ENCODE measurements around the gene FGF14.
"Not testable (repeated sequence)": the region's sequence is repeated elsewhere in the genome, so short reads cannot be mapped to it uniquely, and the experiment has no call there.

The FGF14 gene

DNA sequence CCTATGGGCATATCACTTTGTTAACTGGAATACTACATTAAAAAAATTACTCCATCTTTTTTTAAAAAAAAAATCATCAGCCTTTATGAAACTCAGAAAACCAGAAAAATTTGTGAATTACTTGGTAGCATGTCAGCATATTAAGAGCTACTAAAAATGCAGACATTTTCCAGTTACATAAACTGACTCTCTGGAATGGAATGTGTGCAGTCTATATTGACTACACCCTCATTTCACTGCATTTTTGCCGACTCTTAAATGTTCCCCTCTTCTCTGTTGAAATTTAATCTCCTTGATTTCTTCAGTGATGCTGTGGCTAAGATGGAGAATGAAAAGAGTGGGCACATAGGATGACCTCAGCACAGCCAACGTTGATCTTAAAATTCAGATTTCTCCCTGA lies 555.6 kb downstream of the FGF14 start:
- Histone ChIP-seq H2AFZ (no peak overlapping the region), H3K4me3 (ENCODE audit: low read depth, low read length) (no peak overlapping the region), H3K9ac (no peak overlapping the region), H3K27me3 (ENCODE audit: control insufficient read depth, insufficient read depth, low read length) (no peaks in the 10 kb centered on the region), H3K27ac (no peak overlapping the region), H3K79me2 (no peaks in the 10 kb centered on the region), H3K9me3 (ENCODE audit: control insufficient read depth, low read length) (no peaks in the 10 kb centered on the region), H3K36me3 (ENCODE audit: control insufficient read depth, insufficient read depth, low read length) (no peaks in the 10 kb centered on the region), H3K4me2 (ENCODE audit: low read length) (no peak overlapping the region), H3K4me1 (no peaks in the 10 kb centered on the region)
- TF ChIP-seq, protein P1, sequence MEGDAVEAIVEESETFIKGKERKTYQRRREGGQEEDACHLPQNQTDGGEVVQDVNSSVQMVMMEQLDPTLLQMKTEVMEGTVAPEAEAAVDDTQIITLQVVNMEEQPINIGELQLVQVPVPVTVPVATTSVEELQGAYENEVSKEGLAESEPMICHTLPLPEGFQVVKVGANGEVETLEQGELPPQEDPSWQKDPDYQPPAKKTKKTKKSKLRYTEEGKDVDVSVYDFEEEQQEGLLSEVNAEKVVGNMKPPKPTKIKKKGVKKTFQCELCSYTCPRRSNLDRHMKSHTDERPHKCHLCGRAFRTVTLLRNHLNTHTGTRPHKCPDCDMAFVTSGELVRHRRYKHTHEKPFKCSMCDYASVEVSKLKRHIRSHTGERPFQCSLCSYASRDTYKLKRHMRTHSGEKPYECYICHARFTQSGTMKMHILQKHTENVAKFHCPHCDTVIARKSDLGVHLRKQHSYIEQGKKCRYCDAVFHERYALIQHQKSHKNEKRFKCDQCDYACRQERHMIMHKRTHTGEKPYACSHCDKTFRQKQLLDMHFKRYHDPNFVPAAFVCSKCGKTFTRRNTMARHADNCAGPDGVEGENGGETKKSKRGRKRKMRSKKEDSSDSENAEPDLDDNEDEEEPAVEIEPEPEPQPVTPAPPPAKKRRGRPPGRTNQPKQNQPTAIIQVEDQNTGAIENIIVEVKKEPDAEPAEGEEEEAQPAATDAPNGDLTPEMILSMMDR (IDR thresholded peaks at IDR 0.05) = no peak

DNA sequence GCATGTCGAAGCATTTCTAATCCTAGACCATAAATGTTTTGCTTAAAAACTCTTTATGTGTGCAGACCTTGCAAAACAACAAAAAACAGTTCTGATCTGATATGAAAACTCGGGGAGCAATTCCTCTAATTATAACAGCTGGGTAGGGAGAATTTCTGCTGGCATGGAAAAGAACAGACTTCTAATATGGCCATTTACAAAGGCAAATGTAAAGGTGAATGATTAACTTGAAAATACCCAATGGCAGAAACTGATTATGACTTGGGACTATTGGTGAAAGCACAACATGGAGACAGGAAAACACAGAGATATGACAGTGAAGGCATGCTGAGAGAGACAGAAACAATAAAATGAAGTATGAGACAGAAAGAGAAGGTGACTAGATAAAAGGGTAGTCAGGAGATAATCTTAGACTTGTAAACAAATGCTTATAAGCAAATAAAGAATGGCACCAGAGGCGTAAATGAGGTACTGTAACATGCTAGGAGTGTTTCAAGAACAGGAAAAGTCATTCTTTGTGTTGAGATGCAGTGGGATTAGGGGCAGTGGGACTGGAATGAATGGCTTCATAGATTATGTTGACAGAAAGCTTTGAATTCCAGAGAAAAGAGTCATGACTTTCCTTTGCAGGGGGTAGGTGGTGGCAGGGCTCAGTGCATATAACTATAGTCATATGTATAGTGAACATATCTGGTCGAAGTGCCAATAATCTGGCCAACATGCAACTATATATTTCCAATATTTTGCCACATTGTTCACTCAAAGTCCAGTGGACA lies 556.4 kb downstream of the FGF14 start:
- H3K4me2 ChIP-seq (ENCODE audit: low read length) = no peak overlapping the region
- no peaks in the 10 kb centered on the region for H3K36me3 ChIP-seq (ENCODE audit: control insufficient read depth, insufficient read depth, low read length)
- H3K9me3 ChIP-seq (ENCODE audit: control insufficient read depth, low read length) = no peaks in the 10 kb centered on the region
- H3K9ac ChIP-seq = no peak overlapping the region
- no peaks in the 10 kb centered on the region for H3K4me1 ChIP-seq
- no peak overlapping the region for H3K27ac ChIP-seq
- H3K27me3 ChIP-seq (ENCODE audit: control insufficient read depth, insufficient read depth, low read length) = no peaks in the 10 kb centered on the region
- no peak overlapping the region for H2AFZ ChIP-seq
- H3K79me2 ChIP-seq = no peaks in the 10 kb centered on the region
- H3K4me3 ChIP-seq (ENCODE audit: low read depth, low read length) = no peak overlapping the region
- TF ChIP-seq, protein P1 (IDR thresholded peaks at IDR 0.05) = no peak

DNA sequence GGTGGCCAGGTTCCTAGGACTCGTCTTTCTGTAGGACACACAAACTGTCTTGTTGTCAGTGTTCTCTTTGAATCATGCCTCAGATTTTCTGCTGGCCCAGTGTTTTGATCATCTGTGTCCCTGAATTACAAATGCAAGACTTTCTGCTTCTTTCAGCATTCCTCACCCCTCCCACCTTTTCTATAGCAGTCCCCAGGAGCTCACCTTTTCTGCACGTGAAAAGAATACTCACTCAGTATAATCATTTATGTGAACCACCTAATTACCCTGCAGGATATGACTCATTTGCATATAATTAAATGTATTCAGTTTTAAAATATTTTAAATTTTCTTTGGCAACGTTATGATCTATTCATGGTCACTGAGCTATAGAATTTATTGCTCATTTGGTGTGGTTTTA lies 560.1 kb downstream of the FGF14 start:
- no peak overlapping the region for H2AFZ ChIP-seq
- no peak overlapping the region for H3K4me3 ChIP-seq (ENCODE audit: low read depth, low read length)
- no peak overlapping the region for H3K4me2 ChIP-seq (ENCODE audit: low read length)
- no peaks in the 10 kb centered on the region for H3K79me2 ChIP-seq
- TF ChIP-seq, protein P1 (IDR thresholded peaks at IDR 0.05) = no peak
- H3K36me3 ChIP-seq (ENCODE audit: control insufficient read depth, insufficient read depth, low read length) = no peaks in the 10 kb centered on the region
- H3K4me1 ChIP-seq = no peaks in the 10 kb centered on the region
- H3K27ac ChIP-seq = no peak overlapping the region
- H3K9ac ChIP-seq = no peak overlapping the region
- no peaks in the 10 kb centered on the region for H3K9me3 ChIP-seq (ENCODE audit: control insufficient read depth, low read length)
- no peaks in the 10 kb centered on the region for H3K27me3 ChIP-seq (ENCODE audit: control insufficient read depth, insufficient read depth, low read length)

DNA sequence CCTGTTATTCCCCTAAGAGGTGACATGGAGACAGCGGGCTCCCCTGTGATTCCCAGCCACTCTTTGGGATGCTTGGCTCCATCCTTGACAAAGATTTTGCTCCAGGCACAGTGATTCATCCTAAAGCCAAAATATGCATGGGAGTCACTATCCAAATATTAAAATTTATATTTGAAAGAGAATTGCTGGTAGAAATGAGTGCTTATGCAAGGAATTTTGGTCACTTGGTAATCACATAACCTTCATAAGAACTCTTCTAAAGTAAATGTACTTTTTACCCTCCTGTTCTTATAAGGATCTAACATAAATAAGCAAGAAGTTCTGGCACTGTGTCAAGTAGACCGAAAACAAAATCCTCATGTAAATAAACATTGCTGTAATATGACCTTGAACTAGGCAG lies 563.5 kb downstream of the FGF14 start:
- Histone ChIP-seq H3K36me3 (ENCODE audit: control insufficient read depth, insufficient read depth, low read length) (no peaks in the 10 kb centered on the region), H3K9ac (no peak overlapping the region), H3K27me3 (ENCODE audit: control insufficient read depth, insufficient read depth, low read length) (no peaks in the 10 kb centered on the region), H3K4me1 (no peaks in the 10 kb centered on the region), H2AFZ (no peak overlapping the region), H3K79me2 (no peaks in the 10 kb centered on the region), H3K4me2 (ENCODE audit: low read length) (no peak overlapping the region), H3K4me3 (ENCODE audit: low read depth, low read length) (no peak overlapping the region), H3K27ac (no peak overlapping the region), H3K9me3 (ENCODE audit: control insufficient read depth, low read length) (no peaks in the 10 kb centered on the region)
- TF ChIP-seq, protein P1 (IDR thresholded peaks at IDR 0.05) = no peak

DNA sequence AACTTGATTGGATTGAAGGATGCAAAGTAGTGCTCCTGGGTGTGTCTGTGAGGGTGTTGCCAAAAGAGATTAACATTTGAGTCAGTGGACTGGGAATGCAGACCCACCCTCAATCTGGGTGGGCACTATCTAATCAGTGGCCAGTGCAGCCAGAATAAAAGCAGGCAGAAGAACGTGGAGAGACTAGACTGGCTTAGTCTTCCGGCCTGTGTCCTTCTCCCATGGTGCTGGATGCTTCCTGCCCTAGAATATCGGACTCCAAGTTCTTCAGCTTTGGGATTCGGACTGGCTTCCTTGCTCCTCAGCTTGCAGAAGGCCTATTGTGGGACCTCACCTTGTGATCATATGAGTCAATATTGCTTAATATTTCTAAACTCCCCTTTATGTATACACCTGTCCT lies 564.1 kb downstream of the FGF14 start:
- not testable (repeated sequence) for H2AFZ ChIP-seq; H3K79me2 ChIP-seq; H3K4me2 ChIP-seq (ENCODE audit: low read length); H3K27me3 ChIP-seq (ENCODE audit: control insufficient read depth, insufficient read depth, low read length); H3K9me3 ChIP-seq (ENCODE audit: control insufficient read depth, low read length); H3K4me3 ChIP-seq (ENCODE audit: low read depth, low read length); H3K36me3 ChIP-seq (ENCODE audit: control insufficient read depth, insufficient read depth, low read length); H3K9ac ChIP-seq; H3K4me1 ChIP-seq; H3K27ac ChIP-seq
